Trophoblast cell (in vitro differentiated cells and primary cell): ENCODE data around the gene ERV3-1.

ENCODE experiments used
- DNase-seq, 2 donors: peaks; one replicate each; pipeline ENCODE4 v3.0.0-alpha.2; 2016
- H2AFZ ChIP-seq: 2 replicates; pipeline ENCODE4 v1.6.1; 2013; ENCODE audit warnings: low read length, moderate library complexity, mild to moderate bottlenecking; ENCODE audit not compliant: insufficient read depth, poor library complexity
- H2AK5ac ChIP-seq: 2 replicates; pipeline ENCODE4 v1.6.1; 2013; ENCODE audit warnings: mild to moderate bottlenecking, low read length
- H2BK120ac ChIP-seq: 2 replicates; pipeline ENCODE4 v1.6.1; 2013; ENCODE audit warnings: low read length, mild to moderate bottlenecking, moderate library complexity; ENCODE audit not compliant: insufficient read depth, poor library complexity
- H2BK12ac ChIP-seq: 2 replicates; pipeline ENCODE4 v1.6.1; 2013; ENCODE audit warnings: mild to moderate bottlenecking, low read length, moderate library complexity
- H2BK5ac ChIP-seq: 2 replicates; pipeline ENCODE4 v1.6.1; 2013; ENCODE audit warnings: low read length, low read depth, moderate library complexity, mild to moderate bottlenecking; ENCODE audit not compliant: poor library complexity
- H3K14ac ChIP-seq: 2 replicates; pipeline ENCODE4 v1.6.1; 2013; ENCODE audit warnings: mild to moderate bottlenecking, low read length
- H3K18ac ChIP-seq: 2 replicates; pipeline ENCODE4 v1.6.1; 2013; ENCODE audit warnings: mild to moderate bottlenecking, low read length
- H3K23ac ChIP-seq: 2 replicates; pipeline ENCODE4 v1.6.1; 2013; ENCODE audit warnings: low read length
- H3K27ac ChIP-seq: 2 replicates; pipeline ENCODE4 v1.5.1; 2013; ENCODE audit warnings: low read depth, mild to moderate bottlenecking, inconsistent platforms, low read length, moderate library complexity
- H3K27me3 ChIP-seq: 2 replicates; pipeline ENCODE4 v1.6.1; 2013; ENCODE audit warnings: inconsistent platforms, mild to moderate bottlenecking, low read length, moderate library complexity; ENCODE audit not compliant: insufficient read depth
- H3K36me3 ChIP-seq, 2 experiments: 1 replicate in 1 of 2; 2 replicates in 1 of 2; pipeline ENCODE4 v1.6.1; 2013; ENCODE audit warnings: low read length in 2 of 2, mild to moderate bottlenecking in 2 of 2, moderate library complexity in 1 of 2; ENCODE audit not compliant: insufficient read depth in 2 of 2, control insufficient read depth in 1 of 2
- H3K4ac ChIP-seq: 2 replicates; pipeline ENCODE4 v1.6.1; 2013; ENCODE audit warnings: low read depth, mild to moderate bottlenecking, low read length, moderate library complexity
- H3K4me1 ChIP-seq, 2 experiments: 1 replicate in 1 of 2; 2 replicates in 1 of 2; pipeline ENCODE4 v1.6.1; 2013; ENCODE audit warnings: low read length in 2 of 2, mild to moderate bottlenecking in 2 of 2, moderate library complexity in 1 of 2; ENCODE audit not compliant: insufficient read depth in 2 of 2, control insufficient read depth in 1 of 2
- H3K4me2 ChIP-seq: 2 replicates; pipeline ENCODE4 v1.6.1; 2013; ENCODE audit warnings: inconsistent platforms, mild to moderate bottlenecking, low read length, moderate library complexity
- H3K4me3 ChIP-seq: 2 replicates; pipeline ENCODE4 v1.5.1; 2013; ENCODE audit warnings: mild to moderate bottlenecking, low read depth, low read length, inconsistent platforms
- H3K79me1 ChIP-seq: one replicate; pipeline ENCODE4 v1.6.1; 2013; ENCODE audit warnings: low read length
- H3K79me2 ChIP-seq: 2 replicates; pipeline ENCODE4 v1.6.1; 2013; ENCODE audit warnings: low read length, mild to moderate bottlenecking; ENCODE audit not compliant: control insufficient read depth, insufficient read depth, poor library complexity
- H3K9ac ChIP-seq: 2 replicates; pipeline ENCODE4 v1.6.1; 2013; ENCODE audit warnings: mild to moderate bottlenecking, low read length
- H3K9me3 ChIP-seq: 2 replicates; pipeline ENCODE4 v1.6.1; 2013; ENCODE audit warnings: low read depth, mild to moderate bottlenecking, control low read depth, inconsistent platforms, low read length; ENCODE audit not compliant: insufficient read depth
- H4K12ac ChIP-seq: 2 replicates; pipeline ENCODE4 v1.6.1; 2013; ENCODE audit warnings: low read depth, mild to moderate bottlenecking, low read length, moderate library complexity
- H4K8ac ChIP-seq: 2 replicates; pipeline ENCODE4 v1.6.1; 2013; ENCODE audit warnings: low read depth, mild to moderate bottlenecking, low read length, moderate library complexity
- H4K91ac ChIP-seq: one replicate; pipeline ENCODE4 v1.6.1; 2013; ENCODE audit warnings: low read depth, mild to moderate bottlenecking, low read length, moderate library complexity
- WGBS: extraction: QIAGEN DNeasy Blood & Tissue Kit; methylation state at CpG from one replicate; pipeline ENCODE4 v1.1.7; 2013; ENCODE audit warnings: missing lambda C conversion rate; ENCODE audit not compliant: insufficient read length, insufficient coverage; ENCODE audit errors: extremely low coverage; 5-methylcytosine and 5-hydroxymethylcytosine counted together

ERV3-1 gene

DNA sequence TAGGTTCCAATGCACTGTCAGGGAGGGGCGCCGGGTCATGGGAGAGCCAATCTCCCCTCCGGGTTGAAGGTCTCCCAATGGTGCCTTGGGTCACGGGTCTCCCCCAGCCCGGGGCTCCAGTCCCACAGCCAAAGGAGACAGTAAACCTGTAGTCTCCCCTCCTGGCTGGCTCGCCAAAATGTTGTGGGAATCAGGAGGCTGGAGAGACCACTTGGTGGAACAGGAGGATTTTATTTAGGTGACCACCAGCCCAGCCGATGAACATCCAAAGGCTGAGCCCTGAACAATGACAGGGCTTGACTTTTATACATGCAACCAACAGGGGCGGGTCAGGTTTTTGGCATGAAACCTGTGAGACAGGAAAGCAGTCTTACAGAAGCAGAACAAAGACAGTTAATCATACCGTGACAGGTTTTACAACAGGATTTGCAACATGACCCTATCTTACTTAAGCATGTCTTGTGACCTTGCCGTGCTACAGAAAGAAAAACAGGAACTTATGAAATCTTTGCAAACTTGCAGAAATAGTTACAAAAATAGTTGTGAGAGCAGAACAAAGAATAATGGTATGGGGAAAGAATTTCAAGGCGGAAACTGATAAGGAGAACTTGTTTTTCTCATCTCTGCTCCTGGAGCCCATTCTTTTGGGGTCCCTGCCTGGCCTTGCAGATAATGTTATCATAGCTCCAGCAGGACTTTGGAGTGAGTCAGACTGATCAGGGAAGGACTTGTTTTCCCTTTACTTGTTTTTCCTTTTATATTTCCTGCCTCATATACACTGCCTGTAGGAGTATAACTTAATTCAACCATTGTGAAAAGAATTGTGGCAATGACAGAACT is 7.1 kb downstream of the ERV3-1 start:
- Histone ChIP-seq H3K36me3 (peaks cover 39 to 43% of the 10 kb centered on the region in 2 experiments), H3K18ac (peak overlapping the region; percentile 74), H3K27me3 (no peaks in the 10 kb centered on the region), H3K9ac (no peak overlapping the region), H3K27ac (peak overlapping the region; percentile 86), H3K4me2 (peak overlapping the region; percentile 7), H3K14ac (peak overlapping the region; percentile 71), H2BK120ac (peak overlapping the region; percentile 54), H3K4me3 (no peak overlapping the region), H3K23ac (no peak overlapping the region), H2AFZ (peak overlapping the region; percentile 45), H4K8ac (peak overlapping the region; percentile 61), H4K91ac (peak overlapping the region; percentile 84), H3K79me2 (peaks cover 8% of the 10 kb centered on the region), H2BK5ac (peak overlapping the region; percentile 76), H2BK12ac (peak overlapping the region; percentile 91), H4K12ac (peak overlapping the region; percentile 2), H3K9me3 (peaks cover 30% of the 10 kb centered on the region), H3K4me1 (peaks cover 17 to 19% of the 10 kb centered on the region in 2 experiments), H3K4ac (peak overlapping the region; percentile 46), H2AK5ac (peak overlapping the region; percentile 34), H3K79me1 (peaks cover 7% of the 10 kb centered on the region)
- peak; percentile 85 to 97 for DNase-seq
- WGBS, result no CpG with 5 or more reads among the region's 11 CpGs

GRCh38 chr7:64998865-64999164 is 7.7 kb downstream of the ERV3-1 start:
- peaks cover 17 to 19% of the 10 kb centered on the region in 2 experiments for H3K4me1 ChIP-seq
- H3K79me2 ChIP-seq, result peaks cover 8% of the 10 kb centered on the region
- peak overlapping the region; percentile 71 for H3K14ac ChIP-seq
- peak overlapping the region; percentile 74 for H3K18ac ChIP-seq
- DNase-seq, result no peak
- peaks cover 38 to 45% of the 10 kb centered on the region in 2 experiments for H3K36me3 ChIP-seq
- no CpG with 5 or more reads among the region's 7 CpGs for WGBS
- H3K4ac ChIP-seq, result peak overlapping the region; percentile 46
- H3K23ac ChIP-seq, result no peak overlapping the region
- peak overlapping the region; percentile 2 for H4K12ac ChIP-seq
- peak overlapping the region; percentile 61 for H4K8ac ChIP-seq
- H3K79me1 ChIP-seq, result peaks cover 7% of the 10 kb centered on the region
- H2AFZ ChIP-seq, result peak overlapping the region; percentile 45
- no peak overlapping the region for H3K4me3 ChIP-seq
- H2BK5ac ChIP-seq, result peak overlapping the region; percentile 76
- peak overlapping the region; percentile 7 for H3K4me2 ChIP-seq
- H2AK5ac ChIP-seq, result peak overlapping the region; percentile 34
- no peaks in the 10 kb centered on the region for H3K27me3 ChIP-seq
- H4K91ac ChIP-seq, result peak overlapping the region; percentile 84
- peaks cover 34% of the 10 kb centered on the region for H3K9me3 ChIP-seq
- H3K9ac ChIP-seq, result no peak overlapping the region
- H2BK120ac ChIP-seq, result peak overlapping the region; percentile 54
- H2BK12ac ChIP-seq, result peak overlapping the region; percentile 91
- peak overlapping the region; percentile 86 for H3K27ac ChIP-seq

DNA sequence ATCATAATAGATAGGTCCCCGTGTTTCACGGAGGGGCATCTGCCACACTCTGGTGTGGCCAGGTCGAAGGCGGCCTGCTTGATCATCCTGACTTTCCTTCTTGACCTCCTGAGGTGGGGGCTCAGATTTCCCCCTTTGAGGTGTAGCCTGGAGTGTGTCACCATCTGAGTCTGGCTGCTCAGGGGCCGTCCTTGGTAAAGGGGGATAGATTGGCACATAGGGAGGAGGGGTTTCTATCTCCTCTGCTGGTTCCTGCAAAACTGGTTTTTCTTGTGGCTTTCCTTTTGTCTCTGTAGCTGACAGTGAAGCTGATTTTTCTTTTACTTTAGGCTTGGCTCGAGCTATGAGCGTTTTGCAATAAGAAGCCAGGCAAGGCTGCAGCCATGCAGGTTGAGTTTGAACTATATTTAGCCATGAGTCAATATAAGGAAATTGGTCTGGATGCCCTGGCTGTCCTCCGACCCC is 8.5 kb downstream of the ERV3-1 start:
- peaks cover 8% of the 10 kb centered on the region for H3K79me2 ChIP-seq
- peak overlapping the region; percentile 16 for H3K4me2 ChIP-seq
- no CpG with 5 or more reads among the region's 8 CpGs for WGBS
- H4K12ac ChIP-seq, result no peak overlapping the region
- H4K91ac ChIP-seq, result no peak overlapping the region
- peak overlapping the region; percentile 86 for H3K27ac ChIP-seq
- H2AK5ac ChIP-seq, result no peak overlapping the region
- no peak overlapping the region for H3K23ac ChIP-seq
- peaks cover 7% of the 10 kb centered on the region for H3K79me1 ChIP-seq
- H2AFZ ChIP-seq, result no peak overlapping the region
- no peak overlapping the region for H3K4ac ChIP-seq
- H2BK5ac ChIP-seq, result no peak overlapping the region
- no peak overlapping the region for H2BK120ac ChIP-seq
- no peak overlapping the region for H4K8ac ChIP-seq
- no peak overlapping the region for H3K18ac ChIP-seq
- H3K14ac ChIP-seq, result no peak overlapping the region
- H3K36me3 ChIP-seq, result peaks cover 38 to 51% of the 10 kb centered on the region in 2 experiments
- H3K4me1 ChIP-seq, result peaks cover 17 to 18% of the 10 kb centered on the region in 2 experiments
- H3K27me3 ChIP-seq, result no peaks in the 10 kb centered on the region
- peaks cover 37% of the 10 kb centered on the region for H3K9me3 ChIP-seq
- DNase-seq, result peak; percentile 83 to 92
- no peak overlapping the region for H2BK12ac ChIP-seq
- no peak overlapping the region for H3K4me3 ChIP-seq
- no peak overlapping the region for H3K9ac ChIP-seq

DNA sequence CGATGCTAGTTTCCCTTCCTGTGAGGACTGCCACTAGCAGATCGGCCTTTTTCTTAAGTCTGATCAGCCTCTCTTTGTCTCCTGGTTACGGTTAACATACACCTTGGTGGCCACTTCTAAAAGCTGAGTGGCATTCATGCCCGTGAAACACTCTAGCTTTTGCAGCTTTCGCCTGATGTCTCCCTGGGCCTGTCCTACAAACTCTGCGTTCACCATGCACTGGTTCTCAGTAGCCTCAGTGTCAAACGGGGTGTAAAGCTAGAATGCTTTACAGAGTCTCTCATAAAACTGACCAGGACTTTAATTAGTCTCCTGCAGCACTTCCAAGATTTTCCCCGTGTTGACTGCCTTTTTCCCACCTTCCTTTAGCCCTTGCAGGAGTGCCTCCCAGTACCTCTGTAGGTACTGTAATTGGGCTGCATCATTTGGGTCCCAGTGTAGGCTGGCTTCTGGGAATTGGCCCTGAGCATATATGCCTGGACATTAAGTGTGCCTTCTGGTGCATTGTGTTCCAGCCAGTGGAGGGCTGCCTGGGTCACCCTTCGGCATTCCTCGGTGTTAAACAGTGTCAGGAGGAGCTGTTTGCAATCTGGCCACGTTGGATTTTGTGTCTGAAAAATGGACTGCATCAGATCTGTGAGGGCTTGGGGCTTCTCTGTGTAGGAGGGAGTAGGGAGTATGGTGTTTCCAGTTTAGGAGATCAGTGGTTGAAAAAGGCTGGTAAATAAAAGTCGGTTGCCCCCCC is 9.2 kb downstream of the ERV3-1 start:
- no CpG with 5 or more reads among the region's 12 CpGs for whole genome bisulfite sequencing
- no peak overlapping the region for H3K23ac ChIP-seq
- H3K14ac ChIP-seq, result no peak overlapping the region
- H3K4me2 ChIP-seq, result peak overlapping the region; percentile 16
- H3K9ac ChIP-seq, result no peak overlapping the region
- peaks cover 41 to 58% of the 10 kb centered on the region in 2 experiments for H3K36me3 ChIP-seq
- H4K12ac ChIP-seq, result no peak overlapping the region
- H4K8ac ChIP-seq, result no peak overlapping the region
- H2AFZ ChIP-seq, result no peak overlapping the region
- H3K79me2 ChIP-seq, result peaks cover 8% of the 10 kb centered on the region
- peak overlapping the region; percentile 2 for H2BK5ac ChIP-seq
- H2BK12ac ChIP-seq, result no peak overlapping the region
- H4K91ac ChIP-seq, result no peak overlapping the region
- no peak for DNase-seq
- H3K4me1 ChIP-seq, result peaks cover 17% of the 10 kb centered on the region in 2 experiments
- no peak overlapping the region for H3K4ac ChIP-seq
- no peak overlapping the region for H2BK120ac ChIP-seq
- no peaks in the 10 kb centered on the region for H3K27me3 ChIP-seq
- H3K18ac ChIP-seq, result peak overlapping the region; percentile 32
- H3K9me3 ChIP-seq, result peaks cover 41% of the 10 kb centered on the region
- H2AK5ac ChIP-seq, result no peak overlapping the region
- peak overlapping the region; percentile 86 for H3K27ac ChIP-seq
- peaks cover 7% of the 10 kb centered on the region for H3K79me1 ChIP-seq
- H3K4me3 ChIP-seq, result no peak overlapping the region
